GM18499 (cell line): Measurements from ENCODE around the gene CALR3.
"Not testable (repeated sequence)": the region's sequence is repeated elsewhere in the genome, so short reads cannot be mapped to it uniquely, and the experiment has no call there.

Experiments
- ATAC-seq: cut with Tn5 transposase; IDR thresholded peaks from one replicate; pipeline ENCODE4 v1.9.1; 2021; ENCODE audit warnings: moderate number of reproducible peaks; ENCODE audit not compliant: insufficient read depth, unreplicated experiment

The CALR3 gene

DNA sequence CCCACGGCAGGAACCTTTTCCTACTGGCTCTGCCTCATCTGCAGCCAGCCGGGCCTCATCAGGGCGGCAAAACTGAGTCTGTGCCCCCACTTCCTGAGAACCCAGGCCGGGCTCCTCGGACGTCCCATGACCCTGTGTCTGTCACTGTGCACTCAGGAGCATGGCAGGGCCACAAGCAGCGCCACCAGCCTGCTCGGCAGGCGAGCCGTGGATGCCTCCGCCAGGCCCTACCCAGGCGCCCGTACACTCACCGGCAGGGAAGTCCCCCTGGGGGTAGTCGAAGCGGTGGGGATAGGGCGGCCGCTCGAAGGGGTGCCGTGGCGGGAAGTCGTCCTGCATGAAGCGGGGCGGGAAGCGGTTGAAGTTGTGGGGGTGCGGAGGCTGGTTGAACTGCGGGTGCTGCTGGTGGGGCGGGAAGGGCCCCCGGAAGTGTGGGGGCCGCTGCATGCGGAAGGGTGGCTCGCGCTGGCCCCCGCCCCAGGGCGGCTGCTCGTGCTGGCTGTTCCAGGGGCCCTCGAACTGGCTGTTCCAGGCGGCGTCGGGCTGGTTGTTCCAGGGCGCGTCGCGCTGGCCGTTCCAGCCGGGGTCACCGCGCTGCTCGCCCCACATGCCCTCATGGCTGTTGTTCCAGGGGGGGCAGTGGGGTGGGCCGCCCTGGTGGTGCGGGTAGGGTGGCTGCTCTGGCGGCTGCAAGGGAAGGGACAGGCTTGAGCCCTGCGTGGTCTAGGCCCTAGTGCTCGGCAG lies 29.2 kb upstream of the CALR3 start:
- ATAC-seq: no peak

DNA sequence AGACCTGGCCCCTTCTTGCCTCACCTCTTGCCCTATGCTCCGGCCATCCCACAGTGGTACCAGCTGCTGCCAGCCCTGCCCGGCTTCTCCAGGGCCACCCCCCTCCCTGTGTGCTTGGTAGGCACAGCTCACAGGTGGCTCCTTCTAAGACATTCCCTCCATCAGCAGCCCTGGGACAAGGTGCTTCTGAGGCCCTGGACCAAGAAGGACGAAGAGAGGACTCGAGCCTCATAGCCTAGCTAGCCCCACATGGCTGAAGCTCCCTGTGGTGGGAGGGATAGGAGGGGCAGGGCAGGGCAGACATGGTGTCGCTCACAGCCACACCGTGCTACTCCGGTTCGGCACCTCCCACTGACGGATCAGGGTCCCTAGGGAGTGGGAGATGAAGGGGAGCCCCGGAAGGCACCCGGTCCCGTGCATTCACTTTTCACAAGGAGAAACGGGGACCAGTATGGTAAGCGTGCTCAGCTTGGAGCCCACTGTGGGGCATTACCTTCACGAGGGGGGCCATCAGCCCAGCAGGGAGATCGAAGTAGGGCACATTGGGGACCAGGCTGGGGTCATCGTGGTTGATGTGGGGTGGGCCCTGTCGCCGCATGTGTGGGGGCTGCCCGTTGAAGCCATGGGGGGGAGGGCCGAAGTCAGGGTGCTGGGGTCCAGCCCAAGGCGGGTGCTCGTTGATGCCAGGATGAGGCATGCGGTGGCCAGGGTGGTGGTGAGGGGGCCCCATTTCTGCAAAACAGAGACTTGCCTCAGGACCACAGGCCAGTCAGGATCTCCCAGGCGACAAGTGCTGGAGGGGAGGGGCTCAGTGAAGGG lies 26.8 kb upstream of the CALR3 start:
- no peak for ATAC-seq

DNA sequence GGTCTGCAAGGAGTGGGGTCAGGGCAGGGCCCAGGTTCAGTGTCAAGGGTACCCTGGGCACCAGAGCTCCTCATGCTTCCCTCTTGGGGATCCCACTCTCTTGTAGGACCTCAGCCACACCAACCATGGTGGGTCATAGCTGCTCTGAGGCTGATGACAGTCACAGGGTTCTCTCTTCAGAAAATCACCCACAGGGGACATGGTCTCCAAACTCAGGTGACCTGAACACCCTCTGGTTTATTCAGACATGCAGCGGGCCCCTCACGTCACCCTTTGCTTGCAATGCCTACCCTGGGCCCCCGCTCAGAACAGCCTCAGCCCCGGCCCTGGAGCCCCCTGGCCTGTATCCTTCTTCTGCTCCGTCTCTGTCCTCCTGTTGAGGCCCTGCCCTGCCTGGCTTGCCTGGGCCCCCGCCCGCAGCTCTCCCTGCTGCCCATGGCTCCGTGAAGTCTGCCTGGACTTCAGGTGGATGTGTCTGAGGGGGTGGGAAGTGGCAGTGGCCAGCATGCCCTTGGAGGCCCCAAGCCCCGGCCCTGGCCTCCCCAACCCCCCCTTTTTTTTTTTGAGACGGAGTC lies 25.8 kb upstream of the CALR3 start:
- ATAC-seq: no peak

DNA sequence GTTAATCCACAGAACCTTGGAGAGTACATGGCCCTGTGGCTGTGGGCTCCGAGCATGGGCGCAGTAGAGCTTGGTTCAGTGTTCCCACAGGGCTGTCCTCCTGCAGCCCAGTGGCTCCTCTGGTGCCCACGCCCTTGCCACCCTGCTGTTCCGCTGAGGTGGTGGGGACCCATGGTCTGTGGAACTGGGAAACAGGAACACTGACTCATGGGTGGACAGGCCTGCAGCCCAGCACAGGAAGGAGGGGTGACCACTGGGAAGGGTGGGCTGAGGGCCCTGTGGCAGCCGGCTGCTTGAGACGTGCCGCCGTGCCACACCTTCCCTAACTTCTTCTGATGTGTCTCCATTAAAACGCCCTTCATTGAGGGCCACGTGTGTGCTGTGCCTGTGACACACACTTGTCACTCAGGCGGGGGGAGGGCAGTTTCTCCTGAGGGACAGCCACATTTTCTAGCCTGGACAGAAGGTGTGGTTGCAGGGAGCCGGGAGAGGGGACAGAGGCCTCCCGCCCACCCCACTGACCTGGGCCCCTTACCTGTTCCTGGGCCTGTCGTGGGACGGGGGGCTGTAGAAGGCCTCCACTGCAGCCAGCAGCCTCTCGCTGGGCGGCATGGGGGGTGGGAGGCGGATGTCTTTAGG lies 25.1 kb upstream of the CALR3 start:
- ATAC-seq: no peak

DNA sequence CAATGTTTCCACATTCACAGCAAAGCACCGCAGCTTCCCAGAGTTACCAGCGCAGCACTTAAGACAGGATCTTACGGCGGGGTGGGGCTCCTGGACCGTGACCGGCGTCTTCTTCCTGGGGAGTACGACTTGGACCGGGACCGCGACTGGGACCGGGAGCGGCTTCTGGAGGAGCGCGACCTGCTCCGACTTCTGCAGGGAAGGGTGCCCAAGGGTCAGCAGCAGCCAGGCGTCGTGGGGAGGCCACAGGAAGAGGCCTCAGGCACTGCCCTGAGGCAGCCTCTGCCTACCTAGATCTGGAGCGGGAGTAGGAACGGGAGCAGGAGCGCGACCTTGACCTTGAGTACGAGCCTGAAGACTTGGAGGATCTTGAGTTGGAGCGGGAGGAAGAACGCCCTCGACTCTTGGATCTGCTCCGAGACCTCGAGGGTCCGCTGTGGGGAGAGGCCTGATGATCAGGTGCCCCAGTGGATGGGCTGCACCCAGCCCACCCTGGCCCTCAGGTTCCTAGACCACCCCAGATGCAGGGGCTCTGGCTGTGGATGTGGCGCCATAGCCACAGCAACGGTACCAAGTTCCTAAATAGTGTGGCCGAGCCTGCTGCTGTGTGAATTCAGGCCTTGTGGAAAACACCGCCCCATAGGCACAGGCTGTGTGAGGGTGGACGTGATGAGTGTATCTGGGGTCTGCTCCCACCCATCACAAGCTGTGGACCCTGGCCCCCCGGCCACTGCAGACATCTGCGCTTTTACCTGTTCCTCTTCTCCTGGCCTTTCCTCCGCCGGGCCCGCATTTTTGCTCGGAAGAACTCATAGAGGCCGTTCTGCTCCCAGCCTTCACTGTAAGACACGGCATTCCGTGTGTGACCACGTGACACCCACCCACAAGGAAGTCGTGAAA lies 24.4 kb upstream of the CALR3 start:
- ATAC-seq: no peak

DNA sequence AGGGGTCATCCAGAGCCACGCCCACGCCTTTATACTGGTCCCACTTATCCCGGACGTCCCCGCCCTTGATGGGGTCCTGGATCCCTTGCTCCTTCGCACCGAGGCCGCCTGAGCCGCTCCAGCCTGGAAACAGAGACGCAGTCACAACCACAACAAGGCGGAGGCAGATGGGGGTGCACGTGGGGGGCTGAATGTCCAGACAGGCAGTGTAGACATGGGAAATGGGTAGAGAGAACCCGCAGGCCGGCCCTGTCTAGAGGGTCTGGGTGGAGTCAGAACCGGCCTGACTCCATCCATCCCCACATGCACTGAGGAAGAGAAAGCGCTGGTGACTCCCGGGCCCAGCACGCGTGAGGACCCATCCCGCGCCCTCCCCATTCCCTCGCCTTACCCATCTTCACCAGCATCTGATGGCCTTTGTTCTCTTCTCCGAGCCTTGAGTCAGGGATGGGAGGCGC lies 23.3 kb upstream of the CALR3 start:
- no peak for ATAC-seq

DNA sequence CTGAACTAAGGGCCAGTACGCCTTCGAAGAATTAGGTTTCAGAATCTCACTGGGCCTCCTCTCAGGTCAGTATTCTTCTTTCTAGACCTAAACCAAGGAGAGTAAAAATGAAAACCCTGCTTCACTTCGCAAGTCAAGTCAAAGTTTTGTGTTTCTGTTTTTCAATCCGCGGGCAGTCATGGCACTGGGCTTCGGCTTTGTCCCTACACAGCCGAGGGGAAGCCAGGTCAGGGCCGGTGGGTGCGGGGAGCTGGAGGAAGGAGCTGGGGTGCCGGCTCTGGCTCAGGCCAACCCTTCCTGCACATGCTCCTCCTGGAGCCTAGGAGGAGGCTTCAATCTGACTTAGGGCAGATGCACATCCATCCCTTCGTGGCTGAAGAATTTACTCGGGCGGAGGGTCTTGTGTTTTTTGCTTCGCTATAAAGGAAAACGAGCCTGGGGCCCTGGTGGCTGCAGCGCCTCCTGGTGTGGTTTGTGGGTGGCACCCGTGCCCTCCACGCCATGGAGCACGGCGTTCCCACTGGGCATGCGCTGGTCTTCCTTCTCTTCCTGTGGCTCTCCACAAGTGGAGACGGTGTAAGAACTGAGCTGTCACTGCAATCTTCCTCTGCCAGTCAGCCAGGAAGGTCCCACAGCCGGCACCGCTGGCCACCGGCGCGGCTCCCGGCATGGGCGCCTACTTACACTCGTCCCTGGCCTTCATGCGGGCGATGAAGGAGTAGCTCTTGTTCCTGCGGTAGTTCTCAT lies 22.7 kb upstream of the CALR3 start:
- ATAC-seq: no peak

DNA sequence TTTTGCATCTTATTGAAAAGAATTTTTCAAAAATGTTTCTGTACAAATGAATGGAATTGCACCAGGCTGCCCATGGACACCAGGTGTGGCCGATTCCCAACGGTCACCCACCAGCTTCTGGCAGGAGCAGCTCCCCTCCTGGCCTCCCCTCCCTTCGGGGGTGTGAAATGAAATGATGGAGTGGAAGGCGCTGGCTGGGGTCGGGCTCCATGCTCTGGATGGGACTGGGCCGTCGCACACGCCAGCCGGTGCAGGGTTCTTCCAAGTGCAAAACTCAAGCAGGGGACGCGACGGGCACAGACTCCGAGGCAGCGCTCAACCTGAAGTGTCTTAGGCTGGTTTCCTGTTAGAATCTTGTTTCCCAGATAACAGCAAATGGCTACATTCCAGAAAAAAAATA lies 22.1 kb upstream of the CALR3 start:
- ATAC-seq: no peak

DNA sequence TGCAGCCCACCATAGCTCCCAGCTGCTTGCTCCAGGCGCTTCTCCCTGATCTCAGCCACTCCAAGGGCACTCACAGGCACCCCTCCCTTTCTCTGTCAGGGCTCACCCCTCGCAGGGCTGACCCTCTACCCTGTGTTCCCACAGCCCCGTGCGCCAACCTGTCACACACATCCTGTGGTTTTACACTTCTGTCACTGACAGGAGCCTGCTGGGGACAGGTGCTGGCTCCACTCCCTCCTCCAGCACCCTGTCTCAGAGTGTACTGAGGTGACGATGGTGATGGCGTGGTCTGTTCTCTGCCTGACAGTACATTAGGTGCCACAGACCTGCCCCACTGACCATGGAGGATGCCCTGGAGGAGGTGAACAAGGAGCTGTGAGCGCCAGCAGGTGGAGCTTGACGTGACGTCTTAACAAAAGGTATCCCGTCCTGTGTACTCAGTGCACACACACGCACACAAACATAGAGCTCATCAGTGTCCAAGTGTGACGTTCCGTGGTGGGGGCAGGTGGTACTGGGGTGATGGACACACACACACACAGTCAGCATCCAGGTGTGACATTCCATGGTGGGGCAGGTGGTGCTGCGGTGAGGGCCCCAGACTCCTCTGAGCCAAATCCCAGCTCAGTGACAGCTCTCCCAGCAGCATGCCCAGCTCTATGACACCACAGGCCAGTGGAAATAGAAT lies 21.1 kb upstream of the CALR3 start:
- ATAC-seq: no peak

DNA sequence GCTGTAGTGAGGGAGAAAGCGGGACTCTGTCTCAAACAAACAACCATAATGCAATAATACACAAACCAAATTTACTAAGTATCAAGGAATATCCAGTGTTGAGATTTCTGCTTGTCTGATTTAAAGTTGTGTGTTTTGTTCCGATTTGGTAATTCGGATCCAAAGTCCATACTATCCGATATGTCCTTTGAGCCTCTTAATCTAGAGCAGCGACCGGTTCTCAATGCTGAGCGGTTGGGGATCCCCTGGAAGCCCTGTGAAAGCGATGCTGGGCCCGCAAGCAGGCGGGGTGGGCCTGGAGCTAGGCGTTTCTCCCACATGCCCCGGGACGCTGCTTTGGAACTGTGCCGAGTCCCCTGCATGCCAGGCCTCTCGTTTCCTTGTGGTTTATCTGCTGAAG lies 20.4 kb upstream of the CALR3 start:
- ATAC-seq: no peak

DNA sequence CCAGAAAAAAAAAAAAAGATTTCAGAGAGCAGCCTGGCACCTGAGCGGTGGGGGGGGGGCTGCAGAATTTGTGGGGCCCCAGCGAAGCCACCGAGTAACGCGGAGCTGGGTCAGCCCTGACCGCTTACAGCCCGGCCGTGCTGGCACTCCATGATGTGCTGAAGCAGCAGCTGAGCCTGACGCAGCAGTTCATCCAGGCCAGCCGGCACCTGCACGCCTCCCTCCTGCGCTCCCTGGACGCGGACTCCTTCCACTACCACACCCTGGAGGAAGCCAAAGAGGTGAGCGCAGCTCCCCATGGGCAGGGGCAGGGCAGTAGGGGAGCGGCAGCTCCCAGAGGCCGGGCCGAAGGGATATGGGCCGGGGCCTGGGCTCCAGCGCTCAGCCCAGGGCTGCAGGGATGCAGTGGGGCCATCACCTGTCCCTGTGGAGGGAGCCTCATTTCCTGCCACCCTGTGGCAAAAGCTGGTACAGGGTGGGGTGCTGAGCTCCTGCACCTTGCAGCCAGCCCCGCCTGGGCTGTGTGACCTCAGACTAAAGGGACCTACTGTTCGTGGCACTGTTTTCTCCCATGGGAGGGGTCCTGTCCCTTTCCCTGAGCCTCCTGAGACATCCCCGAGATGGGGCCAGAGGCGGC lies 18.5 kb upstream of the CALR3 start:
- no peak for ATAC-seq

DNA sequence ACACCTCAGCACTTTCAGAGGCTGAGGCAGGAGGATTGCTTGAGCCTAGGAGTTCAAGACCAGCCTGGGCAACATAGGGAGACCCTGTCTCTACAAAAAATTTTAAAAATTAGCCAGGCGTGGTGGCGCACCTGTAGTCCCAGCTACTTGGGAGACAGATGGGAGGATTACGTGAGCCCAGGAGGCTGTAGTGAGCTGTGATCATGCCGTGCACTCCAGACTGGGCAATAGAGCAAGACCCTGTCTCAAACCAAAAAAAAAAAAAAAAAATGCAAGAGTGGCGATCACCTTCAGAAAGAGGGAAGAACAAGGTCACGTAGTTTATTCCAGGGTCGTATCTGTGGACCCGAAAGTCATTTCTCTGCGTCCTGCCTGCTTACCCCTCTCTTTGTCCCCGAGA lies 16.6 kb upstream of the CALR3 start:
- ATAC-seq: not testable (repeated sequence)

DNA sequence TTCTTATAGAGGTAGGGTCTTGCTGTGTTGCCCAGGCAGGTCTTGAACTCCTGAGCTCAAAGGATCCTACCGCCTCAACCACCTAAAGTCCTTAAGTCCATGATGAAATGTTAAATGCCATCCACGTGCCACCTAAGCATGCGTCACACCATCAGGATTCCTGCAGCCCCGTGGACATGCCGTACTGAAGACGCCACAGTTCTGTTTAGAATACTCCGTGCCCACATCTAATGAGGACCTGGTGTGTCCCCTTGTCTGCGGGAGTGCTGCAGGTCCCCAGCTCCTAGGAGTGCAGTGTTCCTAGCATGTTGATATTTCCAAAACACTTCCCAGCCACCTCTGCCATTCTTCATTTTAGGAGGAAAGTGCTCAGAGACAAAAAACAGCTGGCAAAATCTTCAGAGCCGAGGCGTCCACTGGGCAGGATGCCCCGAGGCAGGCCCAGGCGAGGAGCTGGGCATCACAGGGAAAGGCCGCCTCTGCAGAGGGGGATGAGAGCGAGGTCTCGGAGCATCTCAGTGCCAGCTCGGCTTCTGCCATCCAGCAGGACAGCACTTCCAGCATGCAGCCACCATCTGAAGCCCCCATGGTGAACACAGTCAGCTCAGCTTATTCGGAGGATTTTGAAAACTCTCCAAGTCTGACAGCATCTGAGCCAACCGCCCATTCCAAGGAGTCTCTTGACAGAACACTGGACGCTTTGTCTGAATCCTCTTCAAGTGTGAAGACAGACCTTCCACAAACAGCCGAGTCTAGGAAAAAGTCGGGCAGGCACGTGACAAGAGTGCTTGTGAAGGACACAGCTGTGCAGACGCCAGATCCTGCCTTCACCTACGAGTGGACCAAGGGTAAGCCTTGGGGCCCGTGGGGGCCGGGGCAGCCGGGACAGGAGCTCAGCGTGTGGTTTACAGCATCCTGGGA lies 13.4 kb upstream of the CALR3 start:
- ATAC-seq: no peak

DNA sequence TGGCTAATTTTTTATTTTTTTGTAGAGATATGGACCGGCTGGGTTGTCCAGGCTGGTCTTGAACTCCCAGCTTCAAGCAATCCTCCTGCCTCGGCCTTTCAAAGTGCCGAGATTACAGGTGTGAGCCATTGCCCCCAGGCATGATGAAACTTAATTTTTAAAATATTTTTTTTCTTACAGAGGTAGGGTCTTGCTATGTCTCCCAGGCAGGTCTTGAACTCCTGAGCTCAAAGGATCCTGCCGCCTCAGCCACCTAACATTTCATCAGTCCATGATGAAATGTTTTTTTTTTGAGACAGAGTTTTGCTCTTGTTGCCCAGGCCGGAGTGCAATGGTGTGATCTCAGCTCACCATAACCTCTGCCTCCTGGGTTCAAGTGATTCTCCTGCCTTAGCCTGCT lies 12.6 kb upstream of the CALR3 start:
- no peak for ATAC-seq

DNA sequence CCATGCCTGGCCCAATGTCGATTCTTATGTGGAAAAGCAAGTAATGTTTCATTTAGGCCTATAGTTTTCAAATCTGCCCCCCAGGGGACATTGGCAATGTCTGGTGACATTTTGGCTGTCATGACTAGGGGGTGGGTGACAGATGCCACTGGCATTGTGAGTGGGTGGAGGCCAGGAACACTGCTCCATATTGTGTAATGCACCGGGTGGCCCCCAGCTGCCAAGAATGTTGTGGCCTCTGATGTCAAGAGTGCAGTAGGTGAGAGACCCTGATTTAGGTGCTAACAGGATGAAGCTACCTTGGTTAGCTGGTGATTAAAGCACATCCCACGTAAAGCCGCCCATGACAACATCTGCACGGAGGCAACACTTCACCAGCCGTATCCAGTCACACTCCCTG lies 11.0 kb upstream of the CALR3 start:
- no peak for ATAC-seq

DNA sequence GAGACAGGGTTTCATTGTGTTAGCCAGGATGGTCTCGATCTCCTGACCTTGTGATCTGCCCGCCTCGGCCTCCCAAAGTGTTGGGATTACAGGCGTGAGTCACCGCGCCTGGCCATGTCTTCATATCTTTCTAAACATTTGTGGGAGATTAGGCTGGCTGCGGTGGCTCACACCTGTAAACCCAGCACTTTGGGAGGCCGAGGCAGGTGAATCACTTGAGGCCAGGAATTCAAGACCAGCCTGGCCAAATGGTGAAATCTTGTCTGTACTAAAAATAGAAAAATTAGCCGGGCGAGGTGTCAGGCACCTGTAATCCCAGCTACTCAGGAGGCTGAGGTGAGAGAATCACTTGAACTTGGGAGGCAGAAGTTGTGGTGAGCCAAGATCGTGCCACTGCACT lies 10.2 kb upstream of the CALR3 start:
- ATAC-seq: not testable (repeated sequence)

DNA sequence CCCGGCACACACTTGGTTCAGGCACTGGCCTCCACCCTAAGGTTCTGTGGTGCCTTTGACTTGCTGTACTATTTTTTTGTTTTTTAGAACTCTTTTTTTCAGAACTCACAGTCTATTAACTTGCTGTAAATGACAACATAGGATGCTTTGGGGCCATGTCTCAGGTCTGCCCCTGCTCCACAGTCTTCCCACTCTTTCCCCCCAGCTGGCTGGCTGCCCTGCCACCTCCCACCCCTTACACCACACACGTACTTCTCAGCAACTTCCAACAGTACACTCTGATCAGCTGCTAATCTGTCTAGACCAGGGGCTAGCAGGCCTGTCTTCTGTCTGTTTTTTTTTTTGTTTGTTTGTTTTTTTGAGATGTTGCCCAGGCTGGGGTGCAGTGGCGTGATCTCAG lies 8.3 kb upstream of the CALR3 start:
- ATAC-seq: no peak
